MM.1S (cell line): ENCODE measurements around the gene TNRC6C.

Experiments used
- DNase-seq: peaks from one replicate; pipeline ENCODE4 v3.0.0-alpha.2; 2015
- H2AFZ ChIP-seq: fragments of 300-600 bp; sonication (generic); 2 replicates; pipeline ENCODE4 v1.6.0; 2016; ENCODE audit warnings: antibody characterized with exemption, low read length
- H3F3A ChIP-seq: fragments of 300-600 bp; sonication (generic); 2 replicates; pipeline ENCODE4 v1.6.1; 2016; ENCODE audit warnings: mild to moderate bottlenecking, antibody characterized with exemption, low read length, moderate library complexity, mixed read lengths; ENCODE audit not compliant: insufficient read depth
- H3K27ac ChIP-seq: fragments of 300-600 bp; sonication (generic); 2 replicates; pipeline ENCODE4 v1.5.1; 2016; ENCODE audit warnings: mild to moderate bottlenecking, low read length
- H3K27me3 ChIP-seq: fragments of 300-600 bp; sonication (generic); replicated peaks from 2 replicates; pipeline ENCODE4 v1.6.0; 2016; ENCODE audit warnings: low read length; ENCODE audit not compliant: insufficient read depth
- H3K36me3 ChIP-seq: fragments of 300-600 bp; sonication (generic); replicated peaks from 2 replicates; pipeline ENCODE4 v1.6.1; 2016; ENCODE audit warnings: mild to moderate bottlenecking, low read length, mixed read lengths; ENCODE audit not compliant: insufficient read depth
- H3K4me1 ChIP-seq: fragments of 300-600 bp; sonication (generic); 2 replicates; pipeline ENCODE4 v1.6.1; 2016; ENCODE audit warnings: low read length, mixed read lengths
- H3K4me2 ChIP-seq: fragments of 300-600 bp; sonication (generic); 2 replicates; pipeline ENCODE4 v1.6.0; 2016; ENCODE audit warnings: low read depth, low read length
- H3K4me3 ChIP-seq: fragments of 300-600 bp; sonication (generic); 2 replicates; pipeline ENCODE4 v1.5.1; 2016; ENCODE audit warnings: low read length, mixed read lengths
- H3K79me2 ChIP-seq: fragments of 300-600 bp; sonication (generic); 2 replicates; pipeline ENCODE4 v1.6.1; 2016; ENCODE audit warnings: mixed run types, low read length, mixed read lengths
- H3K9ac ChIP-seq: fragments of 300-600 bp; sonication (generic); 2 replicates; pipeline ENCODE4 v1.6.1; 2016; ENCODE audit warnings: low read length, mixed read lengths
- H3K9me2 ChIP-seq: fragments of 300-600 bp; sonication (generic); replicated peaks from 2 replicates; pipeline ENCODE4 v1.6.1; 2016; ENCODE audit warnings: mild to moderate bottlenecking, low read length, mixed read lengths; ENCODE audit not compliant: insufficient read depth
- H3K9me3 ChIP-seq: fragments of 300-600 bp; sonication (generic); replicated peaks from 2 replicates; pipeline ENCODE4 v1.6.1; 2016; ENCODE audit warnings: mild to moderate bottlenecking, low read length, mixed read lengths; ENCODE audit not compliant: insufficient read depth
- H4K20me1 ChIP-seq: fragments of 300-600 bp; sonication (generic); 2 replicates; pipeline ENCODE4 v1.6.1; 2016; ENCODE audit warnings: mild to moderate bottlenecking, low read length, moderate library complexity, mixed read lengths; ENCODE audit not compliant: insufficient read depth
- EZH2 ChIP-seq: fragments of 300-600 bp; sonication (generic); optimal IDR thresholded peaks from 2 replicates; pipeline ENCODE3; 2017; ENCODE audit warnings: low read depth, mild to moderate bottlenecking, antibody characterized with exemption, low read length, mixed read lengths
- EZH2phosphoT487 ChIP-seq: fragments of 300-600 bp; sonication (generic); IDR thresholded peaks from 2 replicates; pipeline ENCODE4 v1.6.1; 2018; ENCODE audit warnings: antibody characterized with exemption, low read length
- TF ChIP-seq, protein P1 (sequence below): fragments of 300-600 bp; sonication (generic); IDR thresholded peaks from 2 replicates; pipeline ENCODE4 v1.5.1; 2016; ENCODE audit warnings: antibody characterized with exemption, low read length, mixed read lengths

The TNRC6C gene

DNA sequence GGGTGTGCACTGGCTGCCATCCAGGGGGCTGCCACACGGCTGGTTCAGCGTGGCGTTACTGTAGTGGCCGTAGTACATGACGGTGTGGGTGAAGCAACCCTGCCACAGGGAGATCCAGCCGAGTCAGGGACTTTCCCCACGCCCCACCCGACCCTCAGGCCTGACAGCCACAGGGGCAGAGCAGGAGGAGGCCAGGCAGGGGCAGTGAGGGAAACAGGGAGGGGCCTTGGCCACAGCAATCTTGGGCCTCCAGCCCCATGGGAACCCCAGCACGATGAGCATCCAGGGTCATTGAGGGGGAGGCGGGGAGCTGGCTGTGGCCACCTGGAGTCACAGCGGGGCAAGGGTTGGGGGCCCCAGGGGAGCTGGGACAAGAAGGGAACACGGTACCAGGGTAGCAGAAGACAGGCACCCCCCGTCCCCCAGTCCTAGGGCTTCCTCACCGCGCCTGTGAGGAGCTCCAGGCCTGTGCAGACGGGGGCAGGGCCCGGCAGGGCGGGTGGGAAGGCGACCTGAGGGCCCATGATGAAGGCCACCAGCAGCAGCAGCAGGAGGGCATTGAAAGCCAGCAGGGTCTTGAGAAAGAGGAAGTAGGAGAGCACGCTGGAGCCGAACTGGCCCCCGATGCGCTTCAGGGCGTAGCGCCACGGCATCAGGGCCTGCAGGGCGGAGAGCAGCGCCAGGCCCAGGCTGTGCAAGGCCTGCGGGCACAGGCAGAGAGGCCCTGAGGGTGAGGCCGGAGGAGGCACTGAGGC lies 165.8 kb downstream of the TNRC6C start:
- DNase-seq: no peak
- H3K9me2 ChIP-seq: no peaks in the 10 kb centered on the region
- H3K4me1 ChIP-seq: peaks cover 47% of the 10 kb centered on the region
- no peak overlapping the region for H3K9ac ChIP-seq
- no peak overlapping the region for H3K4me2 ChIP-seq
- no peak overlapping the region for H2AFZ ChIP-seq
- no peaks in the 10 kb centered on the region for H3K27me3 ChIP-seq
- no peaks in the 10 kb centered on the region for H4K20me1 ChIP-seq
- H3K36me3 ChIP-seq: 0 out of 2 replicates have a peak, but pooled peaks cover 6% of the 10 kb centered on the region
- TF ChIP-seq EZH2phosphoT487 (no peak), EZH2 (no peak)
- TF ChIP-seq, protein P1, sequence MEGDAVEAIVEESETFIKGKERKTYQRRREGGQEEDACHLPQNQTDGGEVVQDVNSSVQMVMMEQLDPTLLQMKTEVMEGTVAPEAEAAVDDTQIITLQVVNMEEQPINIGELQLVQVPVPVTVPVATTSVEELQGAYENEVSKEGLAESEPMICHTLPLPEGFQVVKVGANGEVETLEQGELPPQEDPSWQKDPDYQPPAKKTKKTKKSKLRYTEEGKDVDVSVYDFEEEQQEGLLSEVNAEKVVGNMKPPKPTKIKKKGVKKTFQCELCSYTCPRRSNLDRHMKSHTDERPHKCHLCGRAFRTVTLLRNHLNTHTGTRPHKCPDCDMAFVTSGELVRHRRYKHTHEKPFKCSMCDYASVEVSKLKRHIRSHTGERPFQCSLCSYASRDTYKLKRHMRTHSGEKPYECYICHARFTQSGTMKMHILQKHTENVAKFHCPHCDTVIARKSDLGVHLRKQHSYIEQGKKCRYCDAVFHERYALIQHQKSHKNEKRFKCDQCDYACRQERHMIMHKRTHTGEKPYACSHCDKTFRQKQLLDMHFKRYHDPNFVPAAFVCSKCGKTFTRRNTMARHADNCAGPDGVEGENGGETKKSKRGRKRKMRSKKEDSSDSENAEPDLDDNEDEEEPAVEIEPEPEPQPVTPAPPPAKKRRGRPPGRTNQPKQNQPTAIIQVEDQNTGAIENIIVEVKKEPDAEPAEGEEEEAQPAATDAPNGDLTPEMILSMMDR: no peak
- H3K9me3 ChIP-seq: no peaks in the 10 kb centered on the region
- H3F3A ChIP-seq: peaks cover 22% of the 10 kb centered on the region
- H3K4me3 ChIP-seq: no peak overlapping the region
- no peak overlapping the region for H3K27ac ChIP-seq
- peaks cover 83% of the 10 kb centered on the region for H3K79me2 ChIP-seq

DNA sequence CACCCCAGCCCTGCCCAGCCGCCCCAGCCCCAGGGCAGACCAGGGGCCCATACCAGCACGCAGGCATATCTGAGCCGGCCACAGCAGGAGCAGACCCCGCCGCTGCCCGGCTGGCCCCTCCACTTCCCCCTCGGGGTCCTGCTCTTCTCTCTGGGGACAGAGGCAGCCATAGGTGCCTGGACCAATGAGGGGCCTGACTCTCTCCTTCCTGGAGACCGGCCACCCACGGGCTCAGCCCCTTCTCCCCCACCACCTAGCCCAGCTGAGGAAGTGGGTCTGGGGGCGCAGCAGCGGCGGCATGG lies 166.3 kb downstream of the TNRC6C start:
- no peak for DNase-seq
- Histone ChIP-seq H2AFZ (no peak overlapping the region), H4K20me1 (no peaks in the 10 kb centered on the region), H3K79me2 (peaks cover 80% of the 10 kb centered on the region), H3K9me3 (no peaks in the 10 kb centered on the region), H3F3A (peaks cover 27% of the 10 kb centered on the region), H3K27me3 (no peaks in the 10 kb centered on the region), H3K27ac (no peak overlapping the region), H3K9me2 (no peaks in the 10 kb centered on the region), H3K9ac (no peak overlapping the region), H3K4me1 (peaks cover 52% of the 10 kb centered on the region), H3K36me3 (0 out of 2 replicates have a peak, but pooled peaks cover 6% of the 10 kb centered on the region), H3K4me2 (no peak overlapping the region), H3K4me3 (no peak overlapping the region)
- no peak for TF ChIP-seq EZH2
- TF ChIP-seq, protein P1: no peak
- TF ChIP-seq EZH2phosphoT487: no peak

DNA sequence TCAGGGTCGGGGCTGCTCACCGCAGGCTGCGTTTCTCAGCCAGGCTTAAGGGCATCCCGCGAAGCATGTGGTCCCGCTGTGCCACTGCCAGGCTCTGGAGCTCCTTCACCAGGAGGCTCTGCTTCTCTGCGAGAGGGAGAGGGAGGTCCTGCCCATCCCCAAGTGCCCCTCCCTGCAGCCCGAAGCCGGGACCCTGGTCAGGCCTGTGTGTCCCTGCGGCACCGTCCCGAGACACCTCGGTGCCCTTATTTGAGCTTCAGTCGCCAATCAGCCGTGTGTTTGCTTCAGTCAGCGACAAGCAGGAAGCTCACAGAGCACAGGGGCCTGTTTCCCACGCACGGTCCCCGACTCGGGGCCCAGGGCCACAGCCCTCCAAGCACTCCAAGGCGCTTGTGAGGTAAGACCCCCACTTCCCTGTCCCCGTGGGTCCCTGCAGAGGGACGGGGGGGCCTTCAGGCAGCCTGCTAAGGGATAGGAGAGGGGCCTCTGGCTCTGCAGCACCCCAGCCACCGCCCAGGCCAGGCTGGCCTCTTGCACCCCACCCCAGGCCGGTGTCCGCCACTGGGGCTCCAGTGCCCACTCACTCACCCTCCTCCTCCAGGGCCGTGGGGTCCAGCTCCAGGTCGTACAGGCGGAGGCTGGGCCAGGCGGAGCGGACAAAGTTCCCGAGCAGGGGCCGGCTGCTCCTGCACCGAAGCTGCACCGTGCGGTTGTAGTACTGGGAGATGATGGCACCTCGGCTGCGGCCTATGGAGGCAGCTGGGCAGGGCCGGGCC lies 166.8 kb downstream of the TNRC6C start:
- no peak for TF ChIP-seq EZH2
- TF ChIP-seq, protein P1: no peak
- no peak for TF ChIP-seq EZH2phosphoT487
- Histone ChIP-seq H2AFZ (no peak overlapping the region), H3K79me2 (peaks cover 76% of the 10 kb centered on the region), H3K36me3 (0 out of 2 replicates have a peak, but pooled peaks cover 6% of the 10 kb centered on the region), H3K4me3 (no peak overlapping the region), H3K4me2 (no peak overlapping the region), H4K20me1 (no peaks in the 10 kb centered on the region), H3K9ac (no peak overlapping the region), H3K9me3 (no peaks in the 10 kb centered on the region), H3K9me2 (no peaks in the 10 kb centered on the region), H3F3A (peaks cover 33% of the 10 kb centered on the region), H3K4me1 (peaks cover 57% of the 10 kb centered on the region), H3K27me3 (no peaks in the 10 kb centered on the region), H3K27ac (no peak overlapping the region)
- DNase-seq: no peak
